HL-60 (cell line): ENCODE measurements around the gene IQGAP2.

Experiments used
- GABPA ChIP-seq: IDR thresholded peaks from 2 replicates; pipeline ENCODE4 v1.6.1; 2012; ENCODE audit warnings: low read depth
- POLR2AphosphoS5 ChIP-seq: IDR thresholded peaks from 2 replicates; pipeline ENCODE4 v1.6.1; 2012; ENCODE audit warnings: low read depth
- SPI1 ChIP-seq: IDR thresholded peaks from 2 replicates; pipeline ENCODE4 v1.6.1; 2012; ENCODE audit warnings: low read depth, mild to moderate bottlenecking, borderline replicate concordance
- TF ChIP-seq, protein P1 (sequence below): IDR thresholded peaks from one replicate; pipeline ENCODE4 v1.5.1; 2011; ENCODE audit warnings: low read length, control low read depth, inconsistent platforms; ENCODE audit not compliant: insufficient read depth
- TF ChIP-seq, protein P2 (sequence below): IDR thresholded peaks from 2 replicates; pipeline ENCODE4 v1.6.1; 2012; ENCODE audit warnings: low read depth; ENCODE audit not compliant: insufficient replicate concordance

DNA sequence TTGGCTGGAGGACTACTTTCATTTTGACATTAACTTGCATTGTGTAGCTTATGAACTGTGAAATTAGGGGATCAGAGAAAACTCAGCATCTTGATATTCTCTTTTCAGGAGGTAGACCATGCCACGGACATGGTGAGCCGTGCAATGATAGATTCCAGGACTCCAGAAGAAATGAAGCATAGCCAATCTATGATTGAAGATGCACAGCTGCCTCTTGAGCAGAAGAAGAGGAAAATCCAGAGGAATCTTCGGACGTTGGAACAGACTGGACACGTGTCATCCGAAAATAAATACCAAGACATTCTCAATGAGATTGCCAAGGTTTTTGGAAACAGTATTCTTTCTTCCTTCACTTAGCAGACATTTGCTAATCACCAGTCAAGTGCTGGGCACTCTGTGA is 292.3 kb downstream of the IQGAP2 start:
- TF ChIP-seq, protein P1, sequence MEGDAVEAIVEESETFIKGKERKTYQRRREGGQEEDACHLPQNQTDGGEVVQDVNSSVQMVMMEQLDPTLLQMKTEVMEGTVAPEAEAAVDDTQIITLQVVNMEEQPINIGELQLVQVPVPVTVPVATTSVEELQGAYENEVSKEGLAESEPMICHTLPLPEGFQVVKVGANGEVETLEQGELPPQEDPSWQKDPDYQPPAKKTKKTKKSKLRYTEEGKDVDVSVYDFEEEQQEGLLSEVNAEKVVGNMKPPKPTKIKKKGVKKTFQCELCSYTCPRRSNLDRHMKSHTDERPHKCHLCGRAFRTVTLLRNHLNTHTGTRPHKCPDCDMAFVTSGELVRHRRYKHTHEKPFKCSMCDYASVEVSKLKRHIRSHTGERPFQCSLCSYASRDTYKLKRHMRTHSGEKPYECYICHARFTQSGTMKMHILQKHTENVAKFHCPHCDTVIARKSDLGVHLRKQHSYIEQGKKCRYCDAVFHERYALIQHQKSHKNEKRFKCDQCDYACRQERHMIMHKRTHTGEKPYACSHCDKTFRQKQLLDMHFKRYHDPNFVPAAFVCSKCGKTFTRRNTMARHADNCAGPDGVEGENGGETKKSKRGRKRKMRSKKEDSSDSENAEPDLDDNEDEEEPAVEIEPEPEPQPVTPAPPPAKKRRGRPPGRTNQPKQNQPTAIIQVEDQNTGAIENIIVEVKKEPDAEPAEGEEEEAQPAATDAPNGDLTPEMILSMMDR, result no peak
- TF ChIP-seq, protein P2, sequence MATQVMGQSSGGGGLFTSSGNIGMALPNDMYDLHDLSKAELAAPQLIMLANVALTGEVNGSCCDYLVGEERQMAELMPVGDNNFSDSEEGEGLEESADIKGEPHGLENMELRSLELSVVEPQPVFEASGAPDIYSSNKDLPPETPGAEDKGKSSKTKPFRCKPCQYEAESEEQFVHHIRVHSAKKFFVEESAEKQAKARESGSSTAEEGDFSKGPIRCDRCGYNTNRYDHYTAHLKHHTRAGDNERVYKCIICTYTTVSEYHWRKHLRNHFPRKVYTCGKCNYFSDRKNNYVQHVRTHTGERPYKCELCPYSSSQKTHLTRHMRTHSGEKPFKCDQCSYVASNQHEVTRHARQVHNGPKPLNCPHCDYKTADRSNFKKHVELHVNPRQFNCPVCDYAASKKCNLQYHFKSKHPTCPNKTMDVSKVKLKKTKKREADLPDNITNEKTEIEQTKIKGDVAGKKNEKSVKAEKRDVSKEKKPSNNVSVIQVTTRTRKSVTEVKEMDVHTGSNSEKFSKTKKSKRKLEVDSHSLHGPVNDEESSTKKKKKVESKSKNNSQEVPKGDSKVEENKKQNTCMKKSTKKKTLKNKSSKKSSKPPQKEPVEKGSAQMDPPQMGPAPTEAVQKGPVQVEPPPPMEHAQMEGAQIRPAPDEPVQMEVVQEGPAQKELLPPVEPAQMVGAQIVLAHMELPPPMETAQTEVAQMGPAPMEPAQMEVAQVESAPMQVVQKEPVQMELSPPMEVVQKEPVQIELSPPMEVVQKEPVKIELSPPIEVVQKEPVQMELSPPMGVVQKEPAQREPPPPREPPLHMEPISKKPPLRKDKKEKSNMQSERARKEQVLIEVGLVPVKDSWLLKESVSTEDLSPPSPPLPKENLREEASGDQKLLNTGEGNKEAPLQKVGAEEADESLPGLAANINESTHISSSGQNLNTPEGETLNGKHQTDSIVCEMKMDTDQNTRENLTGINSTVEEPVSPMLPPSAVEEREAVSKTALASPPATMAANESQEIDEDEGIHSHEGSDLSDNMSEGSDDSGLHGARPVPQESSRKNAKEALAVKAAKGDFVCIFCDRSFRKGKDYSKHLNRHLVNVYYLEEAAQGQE, result no peak
- TF ChIP-seq POLR2AphosphoS5 (no peak), SPI1 (no peak), GABPA (no peak)
